IPS-11a (cell line): Measurements from ENCODE around the gene PDCL2.
A peak's percentile ranks its signal among the peaks of the same experiment; 100 is the strongest.
"Not testable (repeated sequence)": the region's sequence is repeated elsewhere in the genome, so short reads cannot be mapped to it uniquely, and the experiment has no call there.

ENCODE experiments used
- H3K4me3 ChIP-seq: one replicate; pipeline ENCODE4 v1.5.1; 2013; ENCODE audit warnings: low read depth, low read length, control low read depth

Gene PDCL2

GRCh38 chr4:55592014-55592413 is at the start of gene PDCL2:
TSS of gene PDCL2 (minus strand) at chr4:55592245. CDS start at chr4:55592109, 136 bp downstream.
- H3K4me3 ChIP-seq, result no peak within 1 kb of the TSS

GRCh38 chr4:55637272-55637820 is 45.3 kb upstream of the PDCL2 start:
- no peak overlapping the region for H3K4me3 ChIP-seq

- peak overlapping the region; percentile 65 for H3K4me3 ChIP-seq
Observed at GRCh38 chr4:55636656-55636999, 44.6 kb upstream of the PDCL2 start.

- peak within 1 kb of the TSS; percentile 65 for H3K4me3 ChIP-seq
Observed at GRCh38 chr4:55635741-55636655, 44.0 kb upstream of the PDCL2 start, which contains the start of gene NMU. TSS of gene NMU (minus strand) at chr4:55636298. CDS start at chr4:55636192, 106 bp downstream.

GRCh38 chr4:55635282-55635681 is 43.2 kb upstream of the PDCL2 start:
- peak overlapping the region; percentile 65 for H3K4me3 ChIP-seq

GRCh38 chr4:55634417-55635128 is 42.5 kb upstream of the PDCL2 start:
- peak overlapping the region; percentile 65 for H3K4me3 ChIP-seq

GRCh38 chr4:55633903-55634302 is 41.9 kb upstream of the PDCL2 start:
- no peak overlapping the region for H3K4me3 ChIP-seq

- no peak overlapping the region for H3K4me3 ChIP-seq
Observed at GRCh38 chr4:55625835-55626234, 33.8 kb upstream of the PDCL2 start.

- H3K4me3 ChIP-seq, result not testable (repeated sequence)
Observed at GRCh38 chr4:55624063-55624462, 32.0 kb upstream of the PDCL2 start.

- peak overlapping the region; percentile 4 for H3K4me3 ChIP-seq
Observed at GRCh38 chr4:55618546-55619143, 26.6 kb upstream of the PDCL2 start.

- no peak overlapping the region for H3K4me3 ChIP-seq
Observed at GRCh38 chr4:55617587-55618197, 25.6 kb upstream of the PDCL2 start.

GRCh38 chr4:55615008-55615407 is 23.0 kb upstream of the PDCL2 start:
- H3K4me3 ChIP-seq, result no peak overlapping the region

GRCh38 chr4:55613621-55614020 is 21.6 kb upstream of the PDCL2 start:
- no peak overlapping the region for H3K4me3 ChIP-seq

- H3K4me3 ChIP-seq, result no peak overlapping the region
Observed at GRCh38 chr4:55612341-55612740, 20.3 kb upstream of the PDCL2 start.

GRCh38 chr4:55611358-55612059 is 19.5 kb upstream of the PDCL2 start:
- no peak overlapping the region for H3K4me3 ChIP-seq

- no peak overlapping the region for H3K4me3 ChIP-seq
Observed at GRCh38 chr4:55610381-55610780, 18.3 kb upstream of the PDCL2 start.

- H3K4me3 ChIP-seq, result no peak overlapping the region
Observed at GRCh38 chr4:55609393-55609866, 17.4 kb upstream of the PDCL2 start.

- H3K4me3 ChIP-seq, result no peak overlapping the region
Observed at GRCh38 chr4:55608591-55608990, 16.5 kb upstream of the PDCL2 start.

GRCh38 chr4:55604996-55605395 is 13.0 kb upstream of the PDCL2 start:
- no peak overlapping the region for H3K4me3 ChIP-seq

- no peak overlapping the region for H3K4me3 ChIP-seq
Observed at GRCh38 chr4:55600640-55601039, 8.6 kb upstream of the PDCL2 start.
